PC-3 (cell line): ENCODE data around the gene SCG2. TPM values are rescaled to one million over a fixed set of nuclear protein-coding genes. Genes with fewer than 3 reads are reported as not detected.

Experiments
- ATAC-seq: fragments of 200-7000 bp; cut with Tn5 transposase; 2 replicates; pipeline ENCODE4 v1.9.1; 2020; ENCODE audit warnings: mild to moderate bottlenecking, moderate library complexity
- BruUV-seq: library from RNA; stranded (reverse); fragments of 400-500 nt; replicated peaks from 2 replicates; lab custom pipeline; 2021; lab: Mats Ljungman, UMichigan
- CTCF ChIA-PET: fragments of 300-600 bp; sonication (Branson Sonifier 250); formaldehyde crosslinking; loops from one replicate; lab custom pipeline; 2022; ENCODE audit warnings: antibody characterized with exemption; lab: Charles Lee
- POLR2A ChIA-PET: fragments of 300-600 bp; sonication (Branson Sonifier 250); formaldehyde crosslinking; loops from one replicate; lab custom pipeline; 2022; ENCODE audit warnings: antibody characterized with exemption; ENCODE audit not compliant: unreplicated experiment; lab: Charles Lee
- DNase-seq: peaks from one replicate; pipeline ENCODE4 v3.0.0-alpha.2; 2015
- H2AFZ ChIP-seq: fragments of 300-600 bp; sonication (generic); 2 replicates; pipeline ENCODE4 v1.6.0; 2016; ENCODE audit warnings: antibody characterized with exemption, low read length
- H3F3A ChIP-seq: fragments of 300-600 bp; sonication (generic); one replicate; pipeline ENCODE4 v1.6.0; 2017; ENCODE audit warnings: antibody characterized with exemption, low read length, control low read depth, mild to moderate bottlenecking; ENCODE audit not compliant: unreplicated experiment
- H3K27ac ChIP-seq: fragments of 300-600 bp; sonication (generic); 2 replicates; pipeline ENCODE4 v1.5.1; 2016; ENCODE audit warnings: mild to moderate bottlenecking, low read length
- H3K27me3 ChIP-seq: fragments of 300-600 bp; sonication (generic); 2 replicates; pipeline ENCODE4 v1.6.1; 2016; ENCODE audit warnings: low read length, mixed read lengths
- H3K36me3 ChIP-seq: fragments of 300-600 bp; sonication (generic); 2 replicates; pipeline ENCODE4 v1.6.1; 2016; ENCODE audit warnings: low read depth, mixed run types, low read length, mixed read lengths
- H3K4me1 ChIP-seq: fragments of 300-600 bp; sonication (generic); 2 replicates; pipeline ENCODE4 v1.5.1; 2016; ENCODE audit warnings: low read length; ENCODE audit not compliant: insufficient read depth
- H3K4me2 ChIP-seq: fragments of 300-600 bp; sonication (generic); 2 replicates; pipeline ENCODE4 v1.6.0; 2016; ENCODE audit warnings: low read length
- H3K4me3 ChIP-seq: fragments of 300-600 bp; sonication (generic); 2 replicates; pipeline ENCODE4 v1.5.1; 2016; ENCODE audit warnings: mild to moderate bottlenecking, low read length, mixed read lengths
- H3K79me2 ChIP-seq: fragments of 300-600 bp; sonication (generic); 2 replicates; pipeline ENCODE4 v1.6.1; 2017; ENCODE audit warnings: low read length, mixed read lengths
- H3K9ac ChIP-seq: fragments of 300-600 bp; sonication (generic); 2 replicates; pipeline ENCODE4 v1.6.0; 2016; ENCODE audit warnings: mild to moderate bottlenecking, low read length
- H3K9me2 ChIP-seq: fragments of 300-600 bp; sonication (generic); replicated peaks from 2 replicates; pipeline ENCODE4 v1.6.1; 2016; ENCODE audit warnings: mixed run types, low read length, mixed read lengths
- H3K9me3 ChIP-seq: fragments of 300-600 bp; sonication (generic); 2 replicates; pipeline ENCODE4 v1.6.1; 2016; ENCODE audit warnings: low read length, mixed read lengths
- H4K20me1 ChIP-seq: fragments of 300-600 bp; sonication (generic); 2 replicates; pipeline ENCODE4 v1.6.1; 2016; ENCODE audit warnings: low read length, mixed read lengths
- EZH2 ChIP-seq: fragments of 300-600 bp; sonication (generic); IDR thresholded peaks from one replicate; pipeline ENCODE4 v1.6.1; 2017; ENCODE audit warnings: antibody characterized with exemption, mild to moderate bottlenecking, low read length; ENCODE audit not compliant: unreplicated experiment
- EZH2phosphoT487 ChIP-seq: fragments of 300-600 bp; sonication (generic); IDR thresholded peaks from 2 replicates; pipeline ENCODE4 v1.6.1; 2018; ENCODE audit warnings: mild to moderate bottlenecking, antibody characterized with exemption, low read length, borderline replicate concordance
- intact Hi-C: fragments of 100-400 bp; cut with micrococcal nuclease; formaldehyde crosslinking; loops from 2 replicates; pipeline ENCODE4 v1.9.0; 2023
- total RNA-seq: library from RNA; depleted of rRNA; stranded (reverse); fragments of >200 nt; gene quantifications from 2 replicates; pipeline ENCODE4 v1.2.3, GENCODE V29; 2014
- TF ChIP-seq, protein P1 (sequence below): fragments of 300-600 bp; sonication (generic); conservative IDR thresholded peaks from 2 replicates; pipeline ENCODE4 v1.5.1; 2017; ENCODE audit warnings: antibody characterized with exemption, low read depth, mild to moderate bottlenecking, low read length

The SCG2 gene
- total RNA-seq, 1 experiment from 2014 or later, result 0.51 TPM

DNA sequence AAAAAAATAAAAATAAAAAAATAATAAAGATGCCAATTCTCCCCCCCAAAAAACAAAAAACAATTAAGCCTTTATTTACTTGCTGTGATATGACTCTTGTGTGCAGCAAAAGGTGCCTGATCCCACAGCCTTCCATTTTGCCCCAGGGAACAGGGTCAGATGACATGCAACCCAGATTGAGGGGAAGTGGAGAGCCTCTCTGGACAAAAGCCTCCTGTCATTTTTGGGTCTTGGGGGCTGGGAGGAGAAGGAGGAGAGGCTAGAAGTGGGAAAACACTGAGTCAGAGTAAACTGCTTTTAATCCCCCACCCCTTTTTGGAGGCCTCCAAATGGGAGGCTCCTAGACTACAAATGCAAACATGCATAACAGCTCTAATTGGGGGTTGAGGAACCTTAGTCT lies 46.6 kb upstream of the SCG2 start:
- H3K79me2 ChIP-seq, result no peaks in the 10 kb centered on the region
- DNase-seq (no peak), ATAC-seq (no peak)
- TF ChIP-seq EZH2phosphoT487, result no peak
- no peak for TF ChIP-seq EZH2
- TF ChIP-seq, protein P1, sequence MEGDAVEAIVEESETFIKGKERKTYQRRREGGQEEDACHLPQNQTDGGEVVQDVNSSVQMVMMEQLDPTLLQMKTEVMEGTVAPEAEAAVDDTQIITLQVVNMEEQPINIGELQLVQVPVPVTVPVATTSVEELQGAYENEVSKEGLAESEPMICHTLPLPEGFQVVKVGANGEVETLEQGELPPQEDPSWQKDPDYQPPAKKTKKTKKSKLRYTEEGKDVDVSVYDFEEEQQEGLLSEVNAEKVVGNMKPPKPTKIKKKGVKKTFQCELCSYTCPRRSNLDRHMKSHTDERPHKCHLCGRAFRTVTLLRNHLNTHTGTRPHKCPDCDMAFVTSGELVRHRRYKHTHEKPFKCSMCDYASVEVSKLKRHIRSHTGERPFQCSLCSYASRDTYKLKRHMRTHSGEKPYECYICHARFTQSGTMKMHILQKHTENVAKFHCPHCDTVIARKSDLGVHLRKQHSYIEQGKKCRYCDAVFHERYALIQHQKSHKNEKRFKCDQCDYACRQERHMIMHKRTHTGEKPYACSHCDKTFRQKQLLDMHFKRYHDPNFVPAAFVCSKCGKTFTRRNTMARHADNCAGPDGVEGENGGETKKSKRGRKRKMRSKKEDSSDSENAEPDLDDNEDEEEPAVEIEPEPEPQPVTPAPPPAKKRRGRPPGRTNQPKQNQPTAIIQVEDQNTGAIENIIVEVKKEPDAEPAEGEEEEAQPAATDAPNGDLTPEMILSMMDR, result no peak
- no TSS peak for BruUV-seq
- CTCF ChIA-PET, result no interaction called here
- no peak overlapping the region for H2AFZ ChIP-seq
- no peaks in the 10 kb centered on the region for H3K9me2 ChIP-seq
- H3K27ac ChIP-seq, result no peak overlapping the region
- H3K4me1 ChIP-seq, result no peaks in the 10 kb centered on the region
- POLR2A ChIA-PET, result no interaction called here
- H3K36me3 ChIP-seq, result no peaks in the 10 kb centered on the region
- no peaks in the 10 kb centered on the region for H3K9me3 ChIP-seq
- H3K4me2 ChIP-seq, result no peak overlapping the region
- no peaks in the 10 kb centered on the region for H3F3A ChIP-seq
- H3K27me3 ChIP-seq, result no peaks in the 10 kb centered on the region
- no peaks in the 10 kb centered on the region for H4K20me1 ChIP-seq
- no peak overlapping the region for H3K4me3 ChIP-seq
- no peak overlapping the region for H3K9ac ChIP-seq
- intact Hi-C loops, result no loop called here

DNA sequence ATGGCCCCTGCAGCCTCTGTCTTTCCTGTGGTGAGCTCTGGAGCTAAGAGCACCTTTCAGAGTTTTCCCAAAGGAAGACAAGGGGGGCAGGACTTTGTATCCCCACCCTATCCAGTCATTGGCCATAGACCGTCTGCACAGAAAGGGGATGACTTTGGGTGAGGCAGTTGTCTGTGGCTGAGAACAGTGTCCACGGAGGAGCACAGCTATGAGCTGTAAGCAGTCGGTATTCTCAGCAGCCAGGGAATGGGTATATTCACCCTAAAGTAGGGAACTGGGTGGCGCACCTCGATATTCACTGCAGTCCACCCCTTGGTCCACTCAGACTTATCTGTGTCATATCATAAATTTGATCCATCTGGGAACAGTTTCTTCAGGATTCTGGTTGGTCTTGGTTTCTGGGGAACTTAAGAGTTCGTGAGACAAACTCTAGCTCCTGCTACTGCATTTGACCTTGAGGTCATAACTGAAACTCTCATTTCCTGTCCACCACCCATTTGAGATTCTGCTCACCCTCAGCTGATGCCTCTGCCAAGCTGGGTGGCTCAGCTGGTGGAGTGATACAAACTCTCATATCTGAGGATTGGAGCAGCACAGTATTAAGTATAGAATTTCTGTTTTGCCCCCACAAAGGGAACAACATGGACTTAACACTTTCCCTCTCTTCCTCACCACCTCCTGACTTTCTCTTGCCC lies 45.2 kb upstream of the SCG2 start:
- Histone ChIP-seq H3K4me3 (no peak overlapping the region), H3K27me3 (no peaks in the 10 kb centered on the region), H3K4me1 (no peaks in the 10 kb centered on the region), H3K36me3 (no peaks in the 10 kb centered on the region), H3K4me2 (no peak overlapping the region), H3K27ac (no peak overlapping the region), H3K9me3 (no peaks in the 10 kb centered on the region), H3F3A (no peaks in the 10 kb centered on the region), H3K9me2 (no peaks in the 10 kb centered on the region), H3K79me2 (no peaks in the 10 kb centered on the region), H3K9ac (no peak overlapping the region), H2AFZ (no peak overlapping the region), H4K20me1 (no peaks in the 10 kb centered on the region)
- POLR2A ChIA-PET, result no interaction called here
- intact Hi-C loops, result no loop called here
- TF ChIP-seq, protein P1, result no peak
- TF ChIP-seq EZH2 (no peak), EZH2phosphoT487 (no peak)
- ATAC-seq (no peak), DNase-seq (no peak)
- CTCF ChIA-PET, result no interaction called here
- no TSS peak for BruUV-seq

DNA sequence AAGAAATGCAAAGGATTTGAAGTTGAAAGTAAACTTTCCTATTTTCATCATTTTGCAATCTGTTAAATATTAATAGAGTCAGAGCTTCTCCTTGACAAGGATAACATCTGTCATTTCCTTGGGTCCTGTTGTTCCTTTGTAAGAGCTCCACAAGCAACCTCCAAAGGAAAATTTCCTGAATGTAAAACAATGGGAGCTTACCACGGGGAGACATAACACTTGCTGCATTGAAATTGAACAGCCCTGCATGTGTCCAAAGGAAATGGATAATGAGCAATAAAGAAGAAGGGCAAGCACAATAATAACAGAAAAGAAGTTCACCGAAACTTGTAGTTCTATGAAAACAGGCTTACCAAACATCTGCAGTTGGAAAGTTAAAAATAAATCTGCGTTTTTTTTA lies 42.0 kb upstream of the SCG2 start:
- TF ChIP-seq EZH2 (no peak), EZH2phosphoT487 (no peak)
- TF ChIP-seq, protein P1, result no peak
- Histone ChIP-seq H3K4me1 (no peaks in the 10 kb centered on the region), H3F3A (no peaks in the 10 kb centered on the region), H3K9me3 (no peaks in the 10 kb centered on the region), H3K27me3 (no peaks in the 10 kb centered on the region), H3K4me2 (no peak overlapping the region), H3K9me2 (no peaks in the 10 kb centered on the region), H3K4me3 (no peak overlapping the region), H3K79me2 (no peaks in the 10 kb centered on the region), H3K9ac (no peak overlapping the region), H2AFZ (no peak overlapping the region), H3K36me3 (no peaks in the 10 kb centered on the region), H4K20me1 (no peaks in the 10 kb centered on the region), H3K27ac (no peak overlapping the region)
- ATAC-seq, result no peak
- no peak for DNase-seq
- ChIA-PET POLR2A (no interaction called here), CTCF (no interaction called here)
- intact Hi-C loops, result no loop called here
- BruUV-seq, result no TSS peak
